HEK293 (cell line): Measurements from ENCODE around the gene EBP.

ENCODE experiments used
- AEBP2 ChIP-seq: fragments of 450-650 bp; formaldehyde crosslinking; IDR thresholded peaks from 2 replicates; pipeline ENCODE4 v1.5.1; 2016; ENCODE audit warnings: missing biosample characterization, missing genetic modification characterization, borderline replicate concordance
- BCL11A ChIP-seq: fragments of 450-650 bp; formaldehyde crosslinking; IDR thresholded peaks from 2 replicates; pipeline ENCODE4 v1.5.1; 2016; ENCODE audit warnings: low read depth, missing biosample characterization, missing genetic modification characterization
- FEZF1 ChIP-seq: fragments of 450-650 bp; formaldehyde crosslinking; IDR thresholded peaks from 2 replicates; pipeline ENCODE4 v1.5.1; 2016; ENCODE audit warnings: missing biosample characterization, missing genetic modification characterization
- GLI2 ChIP-seq: fragments of 450-650 bp; formaldehyde crosslinking; IDR thresholded peaks from 2 replicates; pipeline ENCODE4; 2017; ENCODE audit warnings: missing biosample characterization, missing genetic modification characterization, low read depth, borderline replicate concordance
- HOXD13 ChIP-seq: sonication (generic); formaldehyde crosslinking; IDR thresholded peaks from 2 replicates; pipeline ENCODE4 v1.8.0; 2022; ENCODE audit warnings: missing genetic modification reagents, borderline replicate concordance
- IKZF3 ChIP-seq: fragments of 450-650 bp; IDR thresholded peaks from 2 replicates; pipeline ENCODE4 v1.5.0; 2018; ENCODE audit warnings: missing biosample characterization, mild to moderate bottlenecking, missing genetic modification characterization, moderate library complexity
- KLF1 ChIP-seq: fragments of 450-650 bp; formaldehyde crosslinking; IDR thresholded peaks from 2 replicates; pipeline ENCODE4 v1.5.1; 2016; ENCODE audit warnings: missing biosample characterization, missing genetic modification characterization
- SETDB1 ChIP-seq: IDR thresholded peaks from one replicate; pipeline ENCODE4 v1.6.1; 2017; ENCODE audit warnings: mild to moderate bottlenecking, low read length, moderate library complexity, mixed read lengths; ENCODE audit not compliant: insufficient read length
- TRIM28 ChIP-seq: IDR thresholded peaks from 2 replicates; pipeline ENCODE4 v1.6.1; 2011; ENCODE audit warnings: low read length, control low read depth, borderline replicate concordance
- YY1 ChIP-seq: fragments of 450-650 bp; formaldehyde crosslinking; IDR thresholded peaks from 2 replicates; pipeline ENCODE4 v1.5.1; 2018; ENCODE audit warnings: missing biosample characterization, missing genetic modification characterization
- ZIC2 ChIP-seq: fragments of 450-650 bp; formaldehyde crosslinking; IDR thresholded peaks from 2 replicates; pipeline ENCODE4 v1.5.1; 2016; ENCODE audit warnings: missing biosample characterization, missing genetic modification characterization
- ZNF114 ChIP-seq: fragments of 450-650 bp; formaldehyde crosslinking; IDR thresholded peaks from 2 replicates; pipeline ENCODE4 v1.5.0; 2017; ENCODE audit warnings: missing biosample characterization, missing genetic modification characterization
- ZNF16 ChIP-seq: fragments of 450-650 bp; formaldehyde crosslinking; IDR thresholded peaks from 2 replicates; pipeline ENCODE4 v1.5.1; 2016; ENCODE audit warnings: low read depth, missing biosample characterization, missing genetic modification characterization
- ZNF19 ChIP-seq: fragments of 450-650 bp; formaldehyde crosslinking; IDR thresholded peaks from 2 replicates; pipeline ENCODE4; 2016; ENCODE audit warnings: missing biosample characterization, missing genetic modification characterization, low read depth
- ZNF239 ChIP-seq: fragments of 450-650 bp; formaldehyde crosslinking; IDR thresholded peaks from 2 replicates; pipeline ENCODE4 v1.5.1; 2016; ENCODE audit warnings: missing biosample characterization, missing genetic modification characterization
- ZNF292 ChIP-seq: fragments of 450-650 bp; formaldehyde crosslinking; IDR thresholded peaks from 2 replicates; pipeline ENCODE4 v1.5.1; 2016; ENCODE audit warnings: low read depth, missing biosample characterization, missing genetic modification characterization, borderline replicate concordance
- ZNF302 ChIP-seq: fragments of 450-650 bp; formaldehyde crosslinking; IDR thresholded peaks from 2 replicates; pipeline ENCODE4 v1.5.1; 2016; ENCODE audit warnings: missing biosample characterization, missing genetic modification characterization, low read depth
- ZNF394 ChIP-seq: fragments of 450-650 bp; formaldehyde crosslinking; IDR thresholded peaks from 2 replicates; pipeline ENCODE4 v1.5.1; 2016; ENCODE audit warnings: missing biosample characterization, missing genetic modification characterization, mild to moderate bottlenecking, moderate library complexity, borderline replicate concordance
- ZNF404 ChIP-seq: fragments of 450-650 bp; formaldehyde crosslinking; IDR thresholded peaks from 2 replicates; pipeline ENCODE4 v1.5.1; 2017; ENCODE audit warnings: missing biosample characterization, missing genetic modification characterization
- ZNF501 ChIP-seq: fragments of 450-650 bp; formaldehyde crosslinking; IDR thresholded peaks from 2 replicates; pipeline ENCODE4 v1.5.1; 2016; ENCODE audit warnings: missing biosample characterization, missing genetic modification characterization
- ZNF514 ChIP-seq: fragments of 450-650 bp; formaldehyde crosslinking; IDR thresholded peaks from 2 replicates; pipeline ENCODE4 v1.5.1; 2016; ENCODE audit warnings: missing biosample characterization, missing genetic modification characterization
- ZNF518A ChIP-seq: fragments of 450-650 bp; formaldehyde crosslinking; conservative IDR thresholded peaks from 2 replicates; pipeline ENCODE4 v1.5.1; 2016; ENCODE audit warnings: low read depth, missing biosample characterization, missing genetic modification characterization
- ZNF530 ChIP-seq: fragments of 450-650 bp; formaldehyde crosslinking; IDR thresholded peaks from 2 replicates; pipeline ENCODE4 v1.5.1; 2016; ENCODE audit warnings: low read depth, missing biosample characterization, missing genetic modification characterization
- ZNF544 ChIP-seq: fragments of 450-650 bp; formaldehyde crosslinking; IDR thresholded peaks from 2 replicates; pipeline ENCODE4 v1.5.0; 2017; ENCODE audit warnings: missing biosample characterization, missing genetic modification characterization
- ZNF600 ChIP-seq: fragments of 450-650 bp; formaldehyde crosslinking; IDR thresholded peaks from 2 replicates; pipeline ENCODE4 v1.5.1; 2016; ENCODE audit warnings: missing biosample characterization, missing genetic modification characterization
- ZNF621 ChIP-seq: fragments of 450-650 bp; formaldehyde crosslinking; IDR thresholded peaks from 2 replicates; pipeline ENCODE4 v1.5.1; 2017; ENCODE audit warnings: missing biosample characterization, missing genetic modification characterization
- ZNF626 ChIP-seq: fragments of 450-650 bp; sonication (Bioruptor Pico); formaldehyde crosslinking; IDR thresholded peaks from 2 replicates; pipeline ENCODE4 v1.5.1; 2018; ENCODE audit warnings: missing biosample characterization, missing genetic modification characterization, inconsistent platforms
- ZNF707 ChIP-seq: fragments of 450-650 bp; formaldehyde crosslinking; IDR thresholded peaks from 2 replicates; pipeline ENCODE4 v1.5.1; 2016; ENCODE audit warnings: missing biosample characterization, missing genetic modification characterization
- ZXDB ChIP-seq: fragments of 450-650 bp; formaldehyde crosslinking; IDR thresholded peaks from 2 replicates; pipeline ENCODE4 v1.5.1; 2016; ENCODE audit warnings: missing biosample characterization, missing genetic modification characterization
- TF ChIP-seq, protein P1 (sequence below): fragments of 450-650 bp; formaldehyde crosslinking; IDR thresholded peaks from 2 replicates; pipeline ENCODE4 v1.5.1; 2016; ENCODE audit warnings: missing biosample characterization, missing genetic modification characterization
- TF ChIP-seq, protein P2 (sequence below): sonication (generic); formaldehyde crosslinking; IDR thresholded peaks from 2 replicates; pipeline ENCODE4 v1.8.1; 2022; ENCODE audit warnings: mild to moderate bottlenecking, moderate library complexity, missing genetic modification reagents
- TF ChIP-seq, protein P3 (sequence below): fragments of 450-650 bp; formaldehyde crosslinking; IDR thresholded peaks from 2 replicates; pipeline ENCODE4 v1.5.1; 2016; ENCODE audit warnings: missing biosample characterization, missing genetic modification characterization

EBP gene

DNA sequence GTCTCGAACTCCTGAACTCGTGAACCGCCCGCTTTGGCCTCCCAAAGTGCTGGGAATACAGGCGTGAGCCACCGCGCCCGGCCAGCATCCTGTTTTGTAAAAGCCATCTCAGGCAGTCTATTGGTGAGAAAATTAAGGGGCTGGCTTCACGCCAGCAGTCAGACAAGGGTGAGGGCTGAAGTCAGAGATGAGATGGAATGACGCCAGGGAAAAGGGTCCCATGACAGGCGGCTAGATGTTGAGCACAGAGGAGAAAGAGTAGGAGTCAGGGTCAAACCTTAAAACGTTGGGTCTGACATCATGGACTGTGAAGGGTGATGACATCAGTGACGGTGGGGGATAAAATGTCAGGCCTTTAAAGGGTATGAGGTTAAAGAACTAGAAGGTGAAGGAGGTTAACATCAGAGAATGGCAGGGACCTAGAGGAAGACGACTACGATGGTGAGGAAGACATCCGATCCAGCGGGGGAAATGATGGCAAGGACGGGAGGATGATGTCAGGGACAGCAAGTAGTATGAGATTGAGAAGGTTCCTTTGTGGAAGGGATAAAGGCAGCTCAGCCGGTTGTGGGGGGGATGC lies 52.2 kb downstream of the EBP start (continued):
- TF ChIP-seq AEBP2 (tag by site-specific recombination) = no peak
- peak; percentile 38; the same call in 1 of the 2 replicates for TF ChIP-seq ZNF600
- no peak for TF ChIP-seq ZNF239
- no peak for TF ChIP-seq ZNF530 (tag by site-specific recombination)
- TF ChIP-seq, protein P1, sequence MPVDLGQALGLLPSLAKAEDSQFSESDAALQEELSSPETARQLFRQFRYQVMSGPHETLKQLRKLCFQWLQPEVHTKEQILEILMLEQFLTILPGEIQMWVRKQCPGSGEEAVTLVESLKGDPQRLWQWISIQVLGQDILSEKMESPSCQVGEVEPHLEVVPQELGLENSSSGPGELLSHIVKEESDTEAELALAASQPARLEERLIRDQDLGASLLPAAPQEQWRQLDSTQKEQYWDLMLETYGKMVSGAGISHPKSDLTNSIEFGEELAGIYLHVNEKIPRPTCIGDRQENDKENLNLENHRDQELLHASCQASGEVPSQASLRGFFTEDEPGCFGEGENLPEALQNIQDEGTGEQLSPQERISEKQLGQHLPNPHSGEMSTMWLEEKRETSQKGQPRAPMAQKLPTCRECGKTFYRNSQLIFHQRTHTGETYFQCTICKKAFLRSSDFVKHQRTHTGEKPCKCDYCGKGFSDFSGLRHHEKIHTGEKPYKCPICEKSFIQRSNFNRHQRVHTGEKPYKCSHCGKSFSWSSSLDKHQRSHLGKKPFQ = no peak
- TF ChIP-seq FEZF1 (tag by site-specific recombination) = no peak
- TF ChIP-seq ZNF394 = no peak
- TF ChIP-seq ZNF292 (tag by site-specific recombination) = no peak
- TF ChIP-seq, protein P2, sequence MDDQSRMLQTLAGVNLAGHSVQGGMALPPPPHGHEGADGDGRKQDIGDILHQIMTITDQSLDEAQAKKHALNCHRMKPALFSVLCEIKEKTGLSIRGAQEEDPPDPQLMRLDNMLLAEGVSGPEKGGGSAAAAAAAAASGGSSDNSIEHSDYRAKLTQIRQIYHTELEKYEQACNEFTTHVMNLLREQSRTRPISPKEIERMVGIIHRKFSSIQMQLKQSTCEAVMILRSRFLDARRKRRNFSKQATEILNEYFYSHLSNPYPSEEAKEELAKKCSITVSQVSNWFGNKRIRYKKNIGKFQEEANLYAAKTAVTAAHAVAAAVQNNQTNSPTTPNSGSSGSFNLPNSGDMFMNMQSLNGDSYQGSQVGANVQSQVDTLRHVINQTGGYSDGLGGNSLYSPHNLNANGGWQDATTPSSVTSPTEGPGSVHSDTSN = no peak
- no peak for TF ChIP-seq SETDB1
- TF ChIP-seq GLI2 = no peak
- TF ChIP-seq KLF1 (tag by site-specific recombination) = no peak
- TF ChIP-seq ZNF621 (tag by site-specific recombination) = no peak
- TF ChIP-seq, protein P3, sequence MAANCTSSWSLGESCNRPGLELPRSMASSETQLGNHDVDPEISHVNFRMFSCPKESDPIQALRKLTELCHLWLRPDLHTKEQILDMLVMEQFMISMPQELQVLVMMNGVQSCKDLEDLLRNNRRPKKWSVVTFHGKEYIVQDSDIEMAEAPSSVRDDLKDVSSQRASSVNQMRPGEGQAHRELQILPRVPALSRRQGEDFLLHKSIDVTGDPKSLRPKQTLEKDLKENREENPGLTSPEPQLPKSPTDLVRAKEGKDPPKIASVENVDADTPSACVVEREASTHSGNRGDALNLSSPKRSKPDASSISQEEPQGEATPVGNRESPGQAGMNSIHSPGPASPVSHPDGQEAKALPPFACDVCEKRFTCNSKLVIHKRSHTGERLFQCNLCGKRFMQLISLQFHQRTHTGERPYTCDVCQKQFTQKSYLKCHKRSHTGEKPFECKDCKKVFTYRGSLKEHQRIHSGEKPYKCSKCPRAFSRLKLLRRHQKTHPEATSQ = no peak
- no peak for TF ChIP-seq ZNF501 (tag by site-specific recombination)
- TF ChIP-seq ZNF114 = no peak
- no peak for TF ChIP-seq HOXD13
- TF ChIP-seq ZNF518A = peak; percentile 67
- no peak for TF ChIP-seq TRIM28
- no peak for TF ChIP-seq ZNF16 (tag by site-specific recombination)
- no peak for TF ChIP-seq ZNF544 (tag by site-specific recombination)
- TF ChIP-seq BCL11A (tag by site-specific recombination) = no peak
- no peak for TF ChIP-seq ZNF404
- no peak for TF ChIP-seq ZXDB (tag by site-specific recombination)
- TF ChIP-seq ZNF302 (tag by site-specific recombination) = no peak
- no peak for TF ChIP-seq ZNF707 (tag by site-specific recombination)
- no peak for TF ChIP-seq ZNF514 (tag by site-specific recombination)
- TF ChIP-seq ZNF626 (tag by site-specific recombination) = no peak
- TF ChIP-seq YY1 (tag by site-specific recombination) = no peak
- TF ChIP-seq ZNF19 = no peak
- TF ChIP-seq IKZF3 = no peak
- no peak for TF ChIP-seq ZIC2
